ENCODE results near the gene TDRD3. TPM values are rescaled to one million over a fixed set of nuclear protein-coding genes. Genes with fewer than 3 reads are reported as not detected.

TDRD3 gene
- total RNA-seq, 2 experiments from 2014 or later = 16.4 to 16.5 TPM

DNA sequence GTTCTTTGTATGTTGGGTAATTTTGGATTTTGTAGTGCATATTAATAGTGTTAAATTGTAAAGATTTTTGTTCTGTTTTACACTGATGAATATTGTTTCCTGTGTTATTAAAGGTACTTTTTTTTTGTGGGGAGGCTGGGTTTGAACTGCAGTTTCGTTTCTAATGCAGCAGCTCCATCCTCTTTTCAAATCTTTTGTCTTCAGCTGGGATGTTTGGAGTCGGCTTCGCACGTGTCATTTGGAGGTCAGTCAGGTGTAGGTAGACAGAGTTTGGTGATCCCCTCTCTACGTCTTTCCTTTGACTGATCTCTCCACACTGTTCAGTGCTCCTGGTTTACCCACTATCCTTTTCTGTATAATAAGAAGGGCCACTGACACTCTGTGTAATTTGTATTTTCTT is 30.3 kb downstream of the TDRD3 start:
- H3K27ac Mint-ChIP-seq = no peak overlapping the region
- POLR2A ChIA-PET = no interaction called here
- H3K4me3 Mint-ChIP-seq = peak overlapping the region; percentile 1
- H3K36me3 Mint-ChIP-seq = no peaks in the 10 kb centered on the region
- DNase-seq = peak; percentile 12
- H3K4me1 Mint-ChIP-seq (ENCODE audit: low read depth) = peaks cover 29% of the 10 kb centered on the region
- no peaks in the 10 kb centered on the region for H3K27me3 Mint-ChIP-seq
- intact Hi-C loops (cut with micrococcal nuclease) = loop anchor here (1.0 kb wide), 1 partner anchor 31 kb away; no protein-coding TSS in a partner anchor
- CTCF ChIA-PET = interaction anchor here (0.9 to 2.2 kb wide), 10 partner anchors 12 to 1035 kb away, joined by 3 to 10 read pairs (median 6); partner anchors contain the start of gene TDRD3
- peaks cover 2% of the 10 kb centered on the region for H3K9me3 Mint-ChIP-seq

DNA sequence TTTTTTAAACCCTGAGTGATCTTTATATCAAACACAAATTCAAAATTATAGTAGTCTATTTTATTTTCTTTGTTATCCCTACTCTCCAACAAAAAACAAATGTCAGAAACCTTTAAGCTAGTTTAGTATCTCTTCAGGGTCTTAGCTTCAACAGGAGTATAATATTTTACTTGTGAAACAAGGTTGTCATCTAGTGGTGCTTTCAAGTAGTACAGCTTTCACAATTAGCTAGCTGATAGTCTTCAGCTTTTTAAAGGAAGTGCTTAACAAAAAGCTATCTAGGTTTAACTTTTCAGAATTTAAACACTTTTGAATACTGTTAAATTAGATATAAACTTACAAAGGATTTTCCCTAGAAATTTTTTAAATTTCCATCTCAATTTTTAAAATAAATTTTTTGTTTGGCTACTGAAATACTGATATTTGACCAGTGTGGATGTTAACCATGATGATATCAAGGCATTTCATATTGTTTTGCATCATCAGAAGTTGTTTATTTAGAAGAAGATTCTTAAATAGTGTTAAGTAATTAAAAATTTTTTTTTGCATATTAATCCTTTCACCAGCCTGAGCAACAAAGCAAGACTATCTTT is 34.2 kb downstream of the TDRD3 start:
- ChIA-PET CTCF (interaction anchor here (0.7 to 2.4 kb wide), 15 partner anchors 18 to 1040 kb away, joined by 3 to 22 read pairs (median 3); partner anchors contain the start of gene TDRD3), POLR2A (interaction anchor here (0.7 to 1.1 kb wide), 2 partner anchors 33 to 34 kb away, joined by 3 to 4 read pairs; partner anchors contain the start of gene TDRD3)
- Mint-ChIP-seq H3K36me3 (no peaks in the 10 kb centered on the region), H3K4me1 (ENCODE audit: low read depth) (peaks cover 27% of the 10 kb centered on the region), H3K27me3 (no peaks in the 10 kb centered on the region), H3K9me3 (no peaks in the 10 kb centered on the region), H3K4me3 (no peak overlapping the region), H3K27ac (no peak overlapping the region)
- DNase-seq = no peak
- intact Hi-C loops (cut with micrococcal nuclease) = loop anchor here (1.0 to 10.0 kb wide), 5 partner anchors 20 to 1040 kb away; no protein-coding TSS in a partner anchor

DNA sequence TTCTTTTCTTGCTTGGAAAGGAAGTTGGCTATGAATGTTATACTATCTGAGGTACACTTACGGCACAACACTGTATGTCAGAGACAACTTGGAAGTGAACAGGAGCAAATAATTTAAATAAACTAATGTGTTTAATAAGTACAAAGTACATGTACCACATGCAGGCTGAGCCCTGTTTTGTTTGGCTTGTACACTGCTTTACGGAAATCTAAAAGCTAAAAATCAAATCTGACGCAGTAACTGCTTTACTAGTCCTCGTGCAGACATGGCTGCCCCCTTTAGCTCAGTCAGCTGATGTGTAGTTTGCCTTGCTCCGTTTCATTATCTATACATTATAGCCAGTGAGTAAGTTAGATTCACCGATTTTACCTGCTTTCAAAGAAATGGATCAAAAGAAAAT is 36.5 kb downstream of the TDRD3 start:
- Mint-ChIP-seq H3K4me3 (no peak overlapping the region), H3K27me3 (no peaks in the 10 kb centered on the region), H3K36me3 (no peaks in the 10 kb centered on the region), H3K4me1 (ENCODE audit: low read depth) (peaks cover 14% of the 10 kb centered on the region), H3K27ac (no peak overlapping the region), H3K9me3 (no peaks in the 10 kb centered on the region)
- POLR2A ChIA-PET = no interaction called here
- no peak for DNase-seq
- CTCF ChIA-PET = no interaction called here
- intact Hi-C loops (cut with micrococcal nuclease) = loop anchor here (10.0 kb wide), 1 partner anchor 99 kb away; no protein-coding TSS in a partner anchor

DNA sequence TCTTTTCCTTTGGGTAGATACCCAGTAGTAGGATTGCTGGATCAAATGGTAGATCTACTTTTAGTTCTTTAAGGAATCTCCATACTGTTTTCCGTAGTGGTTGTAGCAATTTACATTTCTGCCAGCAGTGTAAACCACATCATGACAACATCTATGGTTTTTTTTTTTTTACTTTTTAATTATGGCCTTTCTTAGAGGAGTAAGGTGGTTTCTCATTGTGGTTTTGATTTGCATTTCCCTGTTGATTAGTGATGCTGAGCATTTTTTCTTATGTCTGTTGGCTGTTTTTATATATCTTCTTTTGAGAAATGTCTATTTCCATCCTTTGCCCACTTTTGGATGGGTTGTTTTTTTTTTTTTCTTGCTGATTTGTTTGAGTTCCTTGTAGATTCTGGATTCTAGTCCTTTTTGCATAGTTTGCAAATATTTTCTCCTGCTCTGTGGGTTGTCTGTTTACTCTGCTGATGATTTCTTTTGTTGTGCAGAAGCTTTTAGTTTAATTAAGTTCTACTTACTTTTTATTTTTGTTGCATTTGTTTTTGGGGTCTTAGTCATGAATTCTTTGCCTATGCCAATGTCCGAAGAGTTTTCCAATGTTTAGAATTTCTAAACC is 38.8 kb downstream of the TDRD3 start:
- DNase-seq = no peak
- no peaks in the 10 kb centered on the region for H3K36me3 Mint-ChIP-seq
- intact Hi-C loops (cut with micrococcal nuclease) = loop anchor here (10.0 kb wide), 1 partner anchor 101 kb away; no protein-coding TSS in a partner anchor

DNA sequence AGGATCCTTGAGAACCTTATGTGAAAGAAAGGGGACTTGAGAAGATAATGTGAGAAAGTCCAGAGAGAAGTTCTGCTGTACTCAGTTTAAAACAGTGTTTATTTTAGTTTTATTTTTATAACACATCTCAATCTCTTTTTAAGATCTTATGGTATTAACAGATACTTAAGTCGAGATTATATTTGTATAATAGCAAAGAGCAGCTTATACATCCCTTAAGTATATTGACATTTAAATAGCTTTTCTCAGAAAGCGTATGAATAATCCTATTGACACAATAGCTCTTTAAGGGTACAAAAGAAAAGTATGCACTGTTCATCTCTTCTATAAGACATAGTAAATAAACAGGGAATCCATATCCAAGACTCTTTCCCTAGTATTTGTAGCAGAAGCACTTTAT is 42.2 kb downstream of the TDRD3 start:
- Mint-ChIP-seq H3K4me1 (ENCODE audit: low read depth) (peaks cover 16% of the 10 kb centered on the region), H3K36me3 (no peaks in the 10 kb centered on the region), H3K9me3 (no peaks in the 10 kb centered on the region), H3K27me3 (no peaks in the 10 kb centered on the region), H3K27ac (no peak overlapping the region), H3K4me3 (no peak overlapping the region)
- DNase-seq = no peak
- ChIA-PET CTCF (interaction anchor here (1.0 to 1.7 kb wide), 2 partner anchors 10 to 11 kb away, joined by 3 to 7 read pairs; no protein-coding TSS in a partner anchor), POLR2A (no interaction called here)
- intact Hi-C loops (cut with micrococcal nuclease) = loop anchor here (10.0 kb wide), 1 partner anchor 104 kb away; no protein-coding TSS in a partner anchor

More for the DNA sequence above, 38.8 kb downstream of the TDRD3 start:
- Mint-ChIP-seq H3K9me3 (no peaks in the 10 kb centered on the region), H3K27ac (no peak overlapping the region), H3K27me3 (no peaks in the 10 kb centered on the region), H3K4me1 (ENCODE audit: low read depth) (peaks cover 16% of the 10 kb centered on the region), H3K4me3 (no peak overlapping the region)
- POLR2A ChIA-PET = no interaction called here
- CTCF ChIA-PET = interaction anchor here (2.0 kb wide), 1 partner anchor 13 kb away, joined by 8 read pairs; no protein-coding TSS in a partner anchor

DNA sequence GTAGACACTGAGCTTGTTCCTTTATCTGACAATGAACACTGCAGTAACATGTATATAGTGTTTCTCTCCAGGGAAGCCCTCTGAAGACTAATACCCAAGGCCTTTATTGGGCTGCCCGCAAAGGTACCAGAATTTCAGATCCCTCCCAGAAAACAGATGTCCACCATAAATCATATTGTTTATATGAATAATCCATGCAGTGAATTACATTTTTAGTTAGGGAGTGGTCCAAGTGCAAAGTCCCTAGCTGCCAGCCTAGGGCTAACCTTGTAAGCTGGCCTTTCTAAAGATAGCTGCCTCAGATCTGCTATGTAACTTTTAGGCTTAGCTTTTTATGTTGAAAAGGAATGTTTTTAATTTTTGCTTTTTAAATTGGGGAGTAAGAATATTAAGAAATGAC is 44.7 kb downstream of the TDRD3 start:
- Mint-ChIP-seq H3K36me3 (no peaks in the 10 kb centered on the region), H3K4me3 (no peak overlapping the region), H3K27me3 (no peaks in the 10 kb centered on the region), H3K9me3 (no peaks in the 10 kb centered on the region), H3K27ac (no peak overlapping the region), H3K4me1 (ENCODE audit: low read depth) (peaks cover 4% of the 10 kb centered on the region)
- intact Hi-C loops (cut with micrococcal nuclease) = no loop called here
- ChIA-PET CTCF (no interaction called here), POLR2A (no interaction called here)
- no peak for DNase-seq

DNA sequence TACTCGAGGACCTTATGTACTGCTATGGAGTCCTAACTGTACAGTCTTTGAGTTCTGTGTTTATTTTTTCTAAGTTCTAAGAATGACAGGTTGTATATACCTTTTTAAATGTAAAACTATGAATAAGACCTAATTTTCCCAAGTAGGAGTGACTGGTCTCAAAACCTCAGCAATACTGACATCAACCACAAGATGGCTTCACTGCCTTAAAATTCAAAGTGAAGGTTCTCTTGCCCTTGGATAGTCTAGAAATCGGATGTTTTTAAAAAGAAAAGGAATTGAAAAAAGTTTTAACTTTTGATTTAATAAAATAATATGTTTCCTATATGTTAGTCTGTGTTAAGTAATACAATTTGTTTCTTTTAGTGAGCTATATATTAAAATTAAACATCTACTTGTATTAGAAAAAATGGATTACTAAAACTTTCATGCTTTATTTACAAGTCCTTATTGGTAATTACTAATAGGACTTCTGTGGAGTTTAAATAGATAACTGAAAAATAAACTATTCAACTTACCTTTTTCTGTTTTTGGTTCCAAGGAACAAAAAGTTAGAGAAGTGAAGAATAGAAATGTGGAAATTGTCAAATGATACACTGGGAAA is 52.0 kb downstream of the TDRD3 start:
- H3K4me1 Mint-ChIP-seq (ENCODE audit: low read depth) = no peaks in the 10 kb centered on the region
- H3K4me3 Mint-ChIP-seq = no peak overlapping the region
- H3K27ac Mint-ChIP-seq = no peak overlapping the region
- no peaks in the 10 kb centered on the region for H3K36me3 Mint-ChIP-seq
- intact Hi-C loops (cut with micrococcal nuclease) = no loop called here
- H3K27me3 Mint-ChIP-seq = no peaks in the 10 kb centered on the region
- DNase-seq = no peak
- ChIA-PET POLR2A (no interaction called here), CTCF (interaction anchor here (1.0 to 2.2 kb wide), 9 partner anchors 9 to 571 kb away, joined by 3 to 8 read pairs (median 5); no protein-coding TSS in a partner anchor)
- no peaks in the 10 kb centered on the region for H3K9me3 Mint-ChIP-seq

DNA sequence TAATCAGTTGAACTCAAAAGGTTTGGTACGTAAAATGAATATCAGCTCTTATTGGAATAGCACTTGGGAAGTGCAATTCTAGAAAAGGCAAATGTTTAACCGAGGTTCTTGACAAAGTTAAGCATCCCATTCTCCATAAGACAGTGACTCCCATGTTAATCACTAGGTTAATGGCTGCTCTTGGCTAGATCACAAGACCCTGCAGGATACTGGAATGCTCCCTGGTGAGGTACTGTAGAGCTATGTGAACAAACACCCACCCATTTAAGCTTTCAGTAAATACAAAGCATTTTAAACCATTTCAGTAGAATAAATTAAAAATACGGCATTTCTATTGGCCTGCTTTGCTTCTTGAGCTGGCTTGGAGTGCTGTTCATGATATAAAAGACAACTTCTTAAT is 56.5 kb downstream of the TDRD3 start:
- Mint-ChIP-seq H3K36me3 (no peaks in the 10 kb centered on the region), H3K27ac (no peak overlapping the region), H3K4me3 (no peak overlapping the region), H3K4me1 (ENCODE audit: low read depth) (no peaks in the 10 kb centered on the region), H3K27me3 (no peaks in the 10 kb centered on the region), H3K9me3 (no peaks in the 10 kb centered on the region)
- ChIA-PET POLR2A (no interaction called here), CTCF (interaction anchor here (1.1 kb wide), 1 partner anchor 12 kb away, joined by 3 read pairs; no protein-coding TSS in a partner anchor)
- no peak for DNase-seq
- intact Hi-C loops (cut with micrococcal nuclease) = no loop called here

DNA sequence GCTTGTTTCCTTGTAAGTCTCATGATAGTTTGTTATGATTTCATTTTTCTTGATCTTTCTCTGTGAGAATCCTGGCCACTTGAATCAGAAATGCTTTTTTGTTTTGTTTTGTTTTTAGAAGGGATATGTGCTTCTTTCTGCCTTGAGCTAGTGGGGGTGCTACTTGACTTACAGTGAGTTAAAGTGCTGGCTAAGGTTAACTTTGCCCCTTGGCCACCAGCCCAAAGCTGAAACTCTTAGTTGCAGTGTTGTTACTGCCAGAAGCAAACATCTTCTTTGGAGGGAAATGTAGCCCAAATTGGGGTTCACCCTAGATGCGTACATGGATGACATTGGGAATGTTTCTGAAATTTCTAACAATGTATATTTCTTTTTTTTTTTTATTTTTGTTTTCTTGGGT is 57.4 kb downstream of the TDRD3 start:
- intact Hi-C loops (cut with micrococcal nuclease) = no loop called here
- POLR2A ChIA-PET = no interaction called here
- Mint-ChIP-seq H3K4me3 (no peak overlapping the region), H3K36me3 (no peaks in the 10 kb centered on the region), H3K9me3 (no peaks in the 10 kb centered on the region), H3K4me1 (ENCODE audit: low read depth) (no peaks in the 10 kb centered on the region), H3K27ac (no peak overlapping the region), H3K27me3 (no peaks in the 10 kb centered on the region)
- CTCF ChIA-PET = interaction anchor here (1.1 kb wide), 1 partner anchor 11 kb away, joined by 3 read pairs; no protein-coding TSS in a partner anchor
- no peak for DNase-seq

DNA sequence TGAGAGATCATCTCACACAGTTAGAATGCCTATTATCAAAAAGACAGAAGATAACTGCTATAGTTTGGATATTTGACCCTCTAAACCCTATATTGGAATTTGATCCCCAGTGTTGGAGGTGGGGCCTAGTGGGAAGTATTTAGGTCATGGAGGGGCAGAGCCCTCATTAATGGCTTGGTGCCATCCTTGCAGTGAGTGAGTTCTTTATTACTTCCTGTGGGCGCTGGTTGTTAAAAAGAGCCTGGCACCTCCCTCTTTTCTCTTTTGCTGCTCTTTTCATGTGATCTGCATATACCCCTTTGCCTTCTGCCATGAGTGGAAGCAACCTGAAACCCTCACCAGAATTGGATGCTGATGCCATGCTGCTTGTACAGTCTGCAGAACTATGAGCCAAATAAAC is 66.8 kb downstream of the TDRD3 start:
- H3K9me3 Mint-ChIP-seq = no peaks in the 10 kb centered on the region
- CTCF ChIA-PET = interaction anchor here (1.5 kb wide), 1 partner anchor 15 kb away, joined by 6 read pairs; no protein-coding TSS in a partner anchor

DNA sequence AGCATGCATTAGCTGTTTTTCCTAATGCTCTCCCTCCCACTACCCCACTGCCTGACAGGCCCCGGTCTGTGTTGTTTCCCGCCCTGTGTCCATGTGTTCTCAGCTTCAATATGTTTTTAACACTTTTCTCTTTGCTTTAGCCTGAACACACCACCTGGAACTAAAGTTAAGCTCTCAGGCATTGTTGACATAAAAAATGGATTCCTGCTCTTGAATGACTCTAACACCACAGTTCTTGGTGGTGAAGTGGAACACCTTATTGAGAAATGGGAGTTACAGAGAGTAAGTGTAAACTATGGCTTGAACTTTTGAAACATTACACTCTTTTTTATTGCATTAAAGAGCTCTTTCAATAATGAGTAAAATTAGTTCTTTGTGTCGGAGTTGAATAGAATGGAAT is 70.1 kb downstream of the TDRD3 start:
- POLR2A ChIA-PET = no interaction called here

More for the DNA sequence above, 66.8 kb downstream of the TDRD3 start:
- intact Hi-C loops (cut with micrococcal nuclease) = no loop called here
- no peaks in the 10 kb centered on the region for H3K27me3 Mint-ChIP-seq
- H3K4me1 Mint-ChIP-seq (ENCODE audit: low read depth) = no peaks in the 10 kb centered on the region
- H3K4me3 Mint-ChIP-seq = no peak overlapping the region
- DNase-seq = no peak
- H3K36me3 Mint-ChIP-seq = peaks cover 20% of the 10 kb centered on the region
- no peak overlapping the region for H3K27ac Mint-ChIP-seq
- POLR2A ChIA-PET = no interaction called here

DNA sequence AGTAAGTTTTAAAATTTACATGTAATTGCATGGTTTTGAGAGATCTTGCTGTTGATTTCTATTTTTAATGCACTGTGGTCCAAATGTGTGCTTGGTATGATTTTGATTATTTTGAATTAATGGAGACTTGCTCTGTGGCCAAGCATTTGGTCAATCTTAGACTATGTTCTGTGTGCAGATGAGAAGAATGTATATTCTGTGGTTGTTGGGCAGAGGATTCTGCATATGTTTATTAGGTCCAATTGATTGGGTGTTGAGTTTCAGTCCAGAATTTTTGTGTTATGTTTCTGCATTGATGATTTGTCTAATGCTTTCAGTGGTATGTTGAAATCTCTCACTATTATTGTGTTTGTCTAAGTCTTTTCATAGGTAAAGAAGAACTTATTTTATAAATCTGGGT is 82.3 kb downstream of the TDRD3 start:
- H3K9me3 Mint-ChIP-seq = peaks cover 30% of the 10 kb centered on the region
- H3K27me3 Mint-ChIP-seq = no peaks in the 10 kb centered on the region
- no peak overlapping the region for H3K4me3 Mint-ChIP-seq
- CTCF ChIA-PET = interaction anchor here (1.5 kb wide), 1 partner anchor 18 kb away, joined by 3 read pairs; no protein-coding TSS in a partner anchor
- no peak for DNase-seq
- H3K27ac Mint-ChIP-seq = no peak overlapping the region
- H3K4me1 Mint-ChIP-seq (ENCODE audit: low read depth) = peaks cover 2% of the 10 kb centered on the region
- POLR2A ChIA-PET = no interaction called here
- H3K36me3 Mint-ChIP-seq = peaks cover 66% of the 10 kb centered on the region
- intact Hi-C loops (cut with micrococcal nuclease) = no loop called here

More for the DNA sequence above, 70.1 kb downstream of the TDRD3 start:
- no peak for DNase-seq
- peaks cover 27% of the 10 kb centered on the region for H3K36me3 Mint-ChIP-seq
- intact Hi-C loops (cut with micrococcal nuclease) = no loop called here
- H3K4me1 Mint-ChIP-seq (ENCODE audit: low read depth) = no peaks in the 10 kb centered on the region
- H3K9me3 Mint-ChIP-seq = no peaks in the 10 kb centered on the region
- no peak overlapping the region for H3K27ac Mint-ChIP-seq
- H3K4me3 Mint-ChIP-seq = no peak overlapping the region
- CTCF ChIA-PET = interaction anchor here (0.8 kb wide), 1 partner anchor 18 kb away, joined by 3 read pairs; no protein-coding TSS in a partner anchor
- no peaks in the 10 kb centered on the region for H3K27me3 Mint-ChIP-seq
